Activated naive CD4-positive, alpha-beta T cell treated with anti-CD3 and anti-CD28 coated beads, Interleukin-2, amount 50 U/mL, for 16 hours (primary cell): Measurements from ENCODE around the gene PIGH.
A peak's percentile ranks its signal among the peaks of the same experiment; 100 is the strongest.

ENCODE experiments used
- DNase-seq: peaks from one replicate; pipeline ENCODE4 v3.0.0-alpha.2; 2020

Gene PIGH

DNA sequence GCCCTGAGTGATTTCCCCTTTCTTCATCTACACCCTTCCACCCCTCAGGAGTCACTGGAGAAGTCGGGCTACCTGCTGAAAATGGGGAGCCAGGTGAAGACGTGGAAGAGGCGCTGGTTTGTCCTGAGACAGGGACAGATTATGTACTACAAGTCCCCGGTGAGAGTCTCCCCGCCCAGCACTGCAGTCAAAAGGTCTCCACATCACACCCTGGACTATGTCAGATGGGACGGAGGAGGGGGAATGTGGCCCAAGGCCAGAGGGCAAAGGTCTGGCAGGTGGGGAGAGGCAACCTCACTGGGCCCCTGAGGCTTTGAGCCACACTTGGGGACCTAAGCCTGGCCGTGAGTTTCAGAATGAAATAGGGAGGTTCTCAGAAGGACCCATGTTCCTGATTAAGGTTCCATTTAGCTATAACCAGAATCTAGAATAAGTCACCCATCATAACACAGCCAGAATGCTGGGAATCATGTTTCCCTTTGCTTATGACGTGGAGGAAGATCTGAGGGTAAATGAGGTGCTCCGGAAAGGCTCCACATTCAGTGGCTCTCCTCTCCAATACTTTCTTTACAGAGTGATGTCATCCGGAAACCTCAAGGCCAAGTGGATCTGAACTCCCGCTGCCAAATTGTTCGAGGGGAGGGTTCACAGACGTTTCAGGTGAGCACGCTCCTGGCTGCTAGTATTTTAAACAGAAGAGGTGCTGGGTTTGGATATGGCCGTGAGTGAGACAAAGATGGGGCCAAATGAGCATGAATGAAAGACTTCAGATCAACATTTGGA, 26.6 kb downstream of the PIGH start:
- DNase-seq, result no peak

DNA sequence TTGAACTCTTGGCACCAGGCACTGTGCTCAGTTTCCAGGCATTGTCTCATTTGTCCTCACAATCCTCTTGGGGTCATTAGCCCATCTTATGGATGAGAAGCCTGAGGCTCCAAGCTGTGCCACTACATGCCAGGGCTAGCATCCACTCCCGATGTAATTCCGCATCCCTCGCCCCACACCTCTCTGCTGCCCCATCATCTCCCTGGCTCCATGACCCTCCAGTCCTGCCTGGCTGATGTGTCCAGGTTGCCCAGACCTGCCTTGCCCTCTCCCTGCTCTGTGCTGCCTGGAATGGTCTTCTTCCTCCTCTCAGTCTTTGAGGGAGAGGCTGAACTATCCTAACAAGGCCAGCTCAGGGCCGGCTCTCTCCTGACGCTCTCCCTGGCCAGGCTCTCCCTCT, 27.5 kb downstream of the PIGH start:
- DNase-seq, result no peak

DNA sequence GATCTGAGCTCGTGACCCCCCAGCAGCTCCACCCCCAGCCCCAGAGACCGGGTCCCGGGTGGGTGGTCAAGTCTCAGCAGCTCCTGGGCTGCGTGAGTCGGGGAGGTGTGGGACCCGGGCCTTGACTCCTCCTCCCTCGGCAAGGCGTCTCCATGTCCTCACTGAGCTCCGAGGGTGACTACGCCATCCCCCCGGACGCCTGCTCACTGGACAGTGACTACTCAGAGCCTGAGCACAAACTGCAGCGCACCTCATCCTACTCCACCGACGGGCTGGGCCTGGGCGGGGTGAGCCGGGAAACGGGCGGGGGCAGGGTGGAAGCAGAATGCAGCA, 28.1 kb downstream of the PIGH start:
- DNase-seq, result no peak

DNA sequence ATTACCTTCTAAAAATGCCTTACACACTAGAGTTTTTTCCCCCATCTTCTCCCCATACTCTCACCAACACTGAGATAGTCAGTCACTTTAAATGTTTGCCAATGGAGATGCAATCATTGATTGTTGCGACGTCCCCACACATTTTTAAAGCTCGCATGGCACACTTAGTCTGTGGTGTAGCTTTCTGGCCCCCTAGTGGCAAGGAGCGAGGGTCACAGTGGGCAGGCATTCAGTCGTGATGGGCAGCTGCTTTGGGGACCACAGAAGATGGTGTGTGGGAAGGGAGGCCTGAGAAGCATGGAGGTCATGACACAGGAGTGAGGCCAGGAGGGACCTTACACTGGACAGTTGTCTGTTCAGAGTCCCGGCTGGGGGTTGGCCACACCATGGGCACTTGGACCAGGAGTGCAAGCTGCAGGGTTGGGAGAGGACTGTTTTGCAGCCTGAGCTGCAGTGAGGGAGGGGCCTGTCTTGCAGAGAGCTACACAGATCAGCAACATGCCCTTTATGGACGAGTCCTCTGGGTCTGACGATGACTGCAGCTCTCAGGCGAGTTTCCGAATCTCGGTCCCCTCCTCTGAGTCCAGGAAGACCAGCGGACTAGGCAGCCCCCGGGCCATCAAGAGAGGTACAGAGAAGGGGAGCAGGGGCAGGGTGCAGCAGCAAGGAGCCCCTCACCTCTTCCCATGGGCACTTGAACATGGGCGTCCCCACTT, 28.6 kb downstream of the PIGH start:
- peak; percentile 68 for DNase-seq

DNA sequence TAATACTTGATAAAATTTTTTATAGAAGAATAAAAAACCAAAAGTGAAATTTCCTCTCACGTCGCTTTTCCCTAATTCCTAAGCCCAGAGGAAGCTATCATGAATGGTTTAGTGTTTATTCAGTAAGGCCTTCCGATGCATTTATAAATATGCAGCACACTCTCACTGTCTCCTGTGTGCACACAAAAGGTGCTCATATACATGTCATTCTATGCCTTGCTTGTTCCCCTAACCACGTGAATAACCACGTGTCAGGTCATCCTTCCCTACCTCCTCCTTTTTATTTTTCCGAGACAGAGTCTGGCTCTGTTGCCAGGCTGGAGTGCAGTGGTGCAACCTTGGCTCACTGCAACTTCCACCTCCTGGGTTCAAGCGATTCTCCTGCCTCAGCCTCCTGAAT, 29.6 kb downstream of the PIGH start:
- no peak for DNase-seq

DNA sequence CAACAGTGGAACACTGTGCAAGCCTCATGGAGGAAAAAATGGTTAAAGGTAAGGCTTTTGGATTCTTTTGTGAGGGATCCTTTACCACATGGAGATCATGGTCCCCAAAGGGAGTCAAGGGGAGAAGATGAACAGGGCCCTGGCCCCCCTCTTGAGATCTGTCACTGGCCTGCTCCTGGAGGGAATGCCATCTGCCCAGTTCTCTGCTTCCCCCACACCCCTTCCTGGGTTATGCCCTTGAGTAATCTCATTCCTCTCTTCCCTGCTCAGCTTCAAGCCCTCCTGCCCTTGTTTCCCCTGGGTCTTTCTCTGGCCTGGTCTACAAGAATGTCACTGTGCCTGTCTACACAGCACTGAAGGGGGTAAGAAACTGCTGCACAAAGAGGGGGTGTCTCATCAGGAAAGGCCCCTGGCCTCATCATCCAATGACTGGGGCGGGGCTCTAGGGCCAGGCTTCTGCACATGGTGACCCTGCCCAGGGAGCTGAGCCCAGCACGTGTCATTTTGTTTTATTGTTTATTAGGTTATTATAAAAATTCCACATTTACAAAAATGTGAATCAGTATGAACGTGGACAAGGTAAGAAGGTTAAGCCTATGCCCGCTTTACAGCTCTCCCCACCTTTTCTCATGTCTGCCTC, 30.3 kb downstream of the PIGH start:
- no peak for DNase-seq

DNA sequence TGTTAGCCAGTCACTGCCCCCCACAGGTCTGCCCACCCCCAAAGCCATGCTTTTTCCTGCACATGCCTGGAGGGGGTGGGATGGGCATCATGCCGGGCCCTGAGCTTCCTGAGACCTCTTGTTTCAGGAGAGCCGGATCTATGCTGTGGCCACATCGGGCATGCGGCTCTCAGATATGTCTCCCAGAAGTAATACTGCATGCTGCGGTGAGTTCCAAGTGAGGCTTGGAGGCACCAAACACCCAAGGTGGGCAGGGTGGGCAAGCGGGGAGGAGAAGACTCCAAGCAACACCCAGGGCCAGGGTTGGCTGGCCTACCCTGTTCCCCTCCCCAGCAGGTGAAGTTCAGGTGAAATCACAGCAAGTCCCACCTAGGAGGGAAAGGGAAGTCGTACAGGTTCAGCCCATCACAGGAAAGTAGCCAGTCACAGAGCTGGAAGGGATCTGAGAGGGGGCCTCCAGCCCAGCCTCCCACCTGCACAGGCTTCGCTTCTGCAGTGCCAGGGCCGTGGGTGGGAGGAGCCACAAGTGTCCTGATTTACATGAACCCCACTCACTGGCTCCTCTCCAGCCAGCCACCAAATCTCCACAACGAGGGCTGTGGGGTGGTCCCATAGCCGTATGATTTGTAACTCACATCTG, 30.9 kb downstream of the PIGH start:
- no peak for DNase-seq

DNA sequence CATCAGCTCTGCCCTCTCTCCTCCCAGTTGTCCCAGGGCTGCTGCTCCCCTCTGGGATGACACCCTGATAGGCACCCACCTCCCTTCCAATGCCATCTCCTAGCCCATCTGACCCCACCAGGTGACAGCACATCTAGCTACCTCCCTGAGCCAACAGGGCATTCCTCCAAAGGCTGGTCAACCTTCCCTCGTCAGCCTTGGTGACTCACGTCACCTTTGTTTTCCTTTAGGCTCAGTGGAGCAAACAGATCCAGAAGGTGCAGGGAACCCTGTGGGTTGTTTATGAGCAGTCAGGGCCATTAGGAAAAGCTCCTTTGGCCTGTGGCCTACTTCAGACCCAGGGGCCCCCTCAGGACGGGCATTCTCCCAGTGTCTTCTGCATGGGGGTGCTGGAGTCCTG, 32.4 kb downstream of the PIGH start:
- DNase-seq, result no peak

DNA sequence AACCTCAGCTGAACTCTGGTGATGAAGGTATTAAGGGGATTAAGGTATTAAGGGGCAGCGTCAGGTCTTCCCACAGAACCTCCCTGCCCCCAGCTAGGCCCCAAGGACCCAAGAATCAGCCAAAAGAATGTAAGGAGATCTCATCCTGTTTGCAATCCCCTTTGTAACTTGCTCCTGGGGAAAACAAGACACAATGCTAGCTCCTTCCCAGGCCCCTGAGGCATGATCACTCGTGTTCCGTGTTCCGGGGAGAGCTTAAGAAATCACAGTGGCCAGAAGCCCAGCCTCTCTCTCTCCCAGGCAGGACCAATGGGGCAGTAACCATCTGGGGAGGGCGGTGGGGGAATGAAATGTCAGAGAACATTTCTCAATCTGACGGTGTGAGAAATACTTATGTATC, 33.2 kb downstream of the PIGH start:
- DNase-seq, result no peak

DNA sequence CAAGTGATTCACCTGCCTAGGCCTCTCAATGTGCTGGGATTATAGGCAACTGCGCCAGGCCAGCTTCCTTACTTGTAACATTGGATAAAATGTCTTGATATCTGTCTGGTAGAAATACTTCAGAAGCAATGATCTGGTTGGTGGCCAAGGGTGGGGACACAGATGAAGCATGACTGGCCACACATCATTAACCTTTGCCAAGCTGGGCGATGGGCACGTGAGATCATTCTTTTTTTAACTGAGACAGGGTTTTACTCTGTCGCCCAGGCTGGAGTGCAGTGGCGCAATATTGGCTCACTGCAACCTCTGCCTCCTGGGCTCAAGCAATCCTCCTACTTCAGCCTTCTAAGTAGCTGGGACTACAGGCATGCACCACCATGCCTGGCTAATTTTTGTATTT, 35.8 kb downstream of the PIGH start:
- DNase-seq, result no peak

DNA sequence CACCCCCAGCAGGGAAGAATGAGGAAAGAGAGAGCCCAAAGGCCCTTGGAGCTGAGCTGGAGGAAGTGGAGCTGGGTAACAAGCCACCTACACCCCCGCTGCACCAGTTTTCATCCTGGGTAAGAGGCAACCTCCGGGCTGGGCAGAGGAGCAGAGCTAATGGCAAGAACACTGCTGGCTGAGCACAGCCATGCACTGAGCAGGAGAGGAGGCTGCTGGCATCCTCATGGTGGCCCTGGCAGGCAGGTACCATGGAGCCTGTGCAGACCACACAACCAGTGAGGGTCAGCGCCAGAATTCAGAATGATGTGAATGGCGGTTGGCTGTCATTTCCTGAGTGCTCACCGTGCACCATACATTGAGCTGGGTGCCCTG, 37.3 kb downstream of the PIGH start:
- DNase-seq, result no peak

DNA sequence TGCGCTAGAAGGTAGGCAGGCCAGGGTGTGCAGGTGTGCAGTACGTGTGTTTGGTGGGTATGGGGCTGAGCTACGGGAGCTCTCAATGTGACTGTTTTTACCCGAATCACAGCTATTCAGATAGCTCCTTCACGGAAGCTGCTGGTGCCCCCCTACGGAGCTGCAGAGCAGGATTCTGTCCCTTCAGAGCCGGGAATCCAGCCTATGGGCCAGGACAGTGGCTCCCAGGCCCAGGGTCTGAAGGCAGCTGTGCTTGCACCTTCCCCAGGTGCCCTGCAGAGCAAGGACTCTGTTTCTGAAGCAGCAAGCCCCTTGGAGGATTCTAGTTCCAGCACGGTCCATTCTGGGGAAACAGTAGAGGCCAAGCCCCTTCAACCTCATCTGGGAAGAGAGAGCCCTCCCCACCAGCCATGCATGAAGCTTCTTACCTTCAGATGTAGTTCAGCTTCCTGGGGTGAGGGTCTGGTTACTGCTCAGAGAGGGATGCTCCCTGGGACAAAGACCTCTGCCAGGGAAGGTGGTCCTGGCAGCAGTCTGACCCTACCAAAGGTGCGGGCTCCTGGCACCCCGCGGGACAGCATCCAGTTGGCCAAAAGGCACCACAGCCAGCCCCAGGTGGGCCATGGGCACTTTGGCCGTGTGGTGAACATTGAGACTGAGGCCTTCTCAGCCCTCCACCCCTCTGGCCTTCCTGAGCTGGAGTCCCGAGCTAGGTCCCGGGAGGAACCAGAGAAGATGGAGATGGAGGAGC, 37.9 kb downstream of the PIGH start:
- DNase-seq, result no peak

DNA sequence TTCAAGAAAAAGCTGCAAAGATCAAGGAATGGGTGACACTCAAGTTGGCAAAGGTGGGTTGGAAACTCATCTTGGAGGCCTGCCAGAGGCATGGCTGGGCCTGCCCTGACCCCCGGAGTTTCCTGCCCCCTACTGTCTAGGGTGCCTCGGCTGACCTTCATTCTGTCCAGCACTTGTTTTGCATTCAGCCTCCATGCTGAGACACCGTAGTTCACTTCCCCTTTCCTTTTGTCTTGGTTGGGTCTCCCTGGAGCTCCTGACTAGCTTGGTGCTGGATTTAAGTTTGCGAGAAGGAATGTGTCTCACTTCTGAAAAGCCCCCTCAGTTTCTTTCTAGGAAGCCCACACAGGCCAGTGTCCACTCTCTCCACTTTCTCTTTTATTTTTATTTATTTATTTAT, 40.4 kb downstream of the PIGH start:
- DNase-seq, result no peak

DNA sequence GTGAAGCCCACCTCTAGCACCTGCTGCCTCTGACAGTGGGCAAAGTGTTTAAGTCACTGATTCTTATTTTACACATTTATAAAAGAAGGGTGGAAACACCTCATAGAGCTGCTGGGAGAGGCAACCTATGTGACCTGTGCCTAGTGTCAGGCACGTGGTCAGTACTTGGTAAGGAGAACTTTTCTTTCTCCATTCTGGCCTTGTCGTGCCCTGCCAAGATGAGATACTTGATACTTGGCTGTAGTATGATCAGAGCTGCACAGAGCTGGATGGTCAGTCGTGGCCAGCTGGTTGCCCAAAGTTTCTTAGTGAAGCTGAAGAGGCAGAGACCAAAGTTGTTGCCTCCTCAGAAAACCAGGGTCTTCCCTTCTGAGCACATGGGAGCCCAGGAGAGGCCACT, 42.4 kb downstream of the PIGH start:
- DNase-seq, result no peak

DNA sequence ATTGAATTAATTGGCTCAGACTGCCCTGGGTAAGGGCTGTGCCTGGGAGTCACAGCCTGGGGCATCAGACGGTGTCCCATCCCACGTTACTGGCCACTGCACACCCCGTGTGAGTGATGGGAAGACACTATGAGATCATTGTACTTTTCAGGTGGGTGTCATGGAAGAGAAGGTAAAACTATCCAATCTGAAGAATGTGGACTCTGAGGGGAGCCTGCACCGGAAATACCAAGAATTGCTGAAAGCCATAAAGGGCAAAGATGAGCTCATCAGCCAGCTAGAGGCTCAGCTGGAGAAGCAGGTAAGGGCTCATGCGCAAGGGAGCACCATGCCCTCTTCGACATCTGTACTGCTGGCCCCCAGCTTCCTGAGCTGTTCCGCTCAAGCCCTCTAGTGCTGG, 43.0 kb downstream of the PIGH start:
- no peak for DNase-seq

DNA sequence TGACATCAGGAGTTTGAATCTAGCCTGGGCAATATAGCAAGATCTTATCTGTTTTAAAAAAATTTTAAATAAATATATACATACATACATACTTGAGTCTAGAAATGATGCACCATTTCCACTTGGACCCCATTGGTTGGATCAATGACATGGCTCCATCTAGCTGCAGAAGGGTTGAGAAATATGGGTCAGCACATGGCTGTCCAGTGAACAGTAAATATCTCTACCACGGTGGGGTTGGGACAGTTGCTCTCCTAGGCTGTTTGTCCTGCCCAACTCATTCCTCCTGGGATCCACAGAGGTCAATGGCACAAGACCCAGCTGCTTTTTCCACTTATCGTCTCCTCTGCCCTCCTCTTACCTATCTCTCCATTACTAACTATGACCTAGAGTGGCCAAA, 43.4 kb downstream of the PIGH start:
- DNase-seq, result no peak

DNA sequence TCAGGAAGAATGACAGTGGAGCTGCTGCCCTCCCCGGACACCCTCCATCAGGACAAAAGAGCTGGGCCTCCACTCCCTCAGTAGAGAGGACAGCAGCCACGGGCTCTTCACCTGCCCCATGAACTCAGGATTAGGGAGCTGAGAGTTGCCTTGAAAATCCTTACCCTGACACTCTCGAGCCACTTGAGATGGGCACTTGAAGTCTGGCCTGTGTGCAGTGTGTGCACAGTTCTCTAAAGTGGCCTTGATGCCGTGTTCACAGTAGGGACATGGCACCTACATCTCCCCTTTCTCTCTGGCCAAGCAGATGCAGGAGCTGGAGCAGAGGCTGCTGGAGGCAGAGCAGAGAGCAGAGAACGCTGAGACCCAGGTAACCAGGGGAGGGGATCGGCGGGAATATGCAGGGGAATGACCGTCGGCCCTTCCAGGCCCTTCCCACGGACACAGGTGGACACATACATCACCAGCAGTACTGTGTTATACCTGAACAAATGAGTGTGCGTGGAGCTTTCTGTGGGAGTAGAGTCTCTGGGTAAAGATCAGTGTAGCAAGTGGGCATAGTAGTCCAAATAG, 44.5 kb downstream of the PIGH start:
- DNase-seq, result no peak

DNA sequence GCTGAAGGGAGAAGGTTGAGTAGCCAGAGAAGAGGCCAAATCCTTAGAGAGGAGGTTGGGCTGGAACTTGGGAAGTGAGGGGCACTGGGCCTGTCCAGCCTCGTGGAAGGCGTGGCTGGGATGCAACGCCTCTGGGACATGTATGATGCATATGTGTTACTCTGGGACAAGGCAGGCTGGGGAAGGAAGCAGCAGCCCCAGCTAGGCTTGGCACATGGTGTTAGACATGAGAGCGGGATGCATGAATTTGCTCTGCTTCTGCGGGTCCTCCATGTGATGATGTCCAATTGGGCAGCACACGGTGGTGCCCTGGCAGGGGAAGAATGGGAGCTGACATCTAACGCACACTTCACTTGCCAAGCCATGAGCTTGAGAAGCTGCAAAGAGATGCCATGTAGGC, 45.7 kb downstream of the PIGH start:
- no peak for DNase-seq

DNA sequence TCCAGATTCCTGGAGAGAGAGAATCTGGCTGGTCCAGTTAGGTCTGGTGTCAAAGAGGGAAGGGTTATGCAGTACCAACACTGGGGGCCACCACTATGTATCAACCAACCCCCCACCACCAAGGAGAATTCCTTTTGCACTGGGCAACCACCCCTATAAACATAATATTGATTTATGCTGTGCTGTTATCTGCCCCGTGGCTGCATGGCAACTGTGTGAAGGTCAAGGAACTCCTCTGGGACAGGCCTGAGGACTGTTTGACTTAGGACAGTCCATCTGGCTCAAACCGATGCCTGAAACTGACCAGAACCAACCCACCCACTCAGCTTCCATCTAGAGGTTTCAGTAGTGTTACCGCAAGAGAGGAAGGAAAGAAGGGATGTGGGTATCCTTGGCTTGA, 46.5 kb downstream of the PIGH start:
- DNase-seq, result no peak

DNA sequence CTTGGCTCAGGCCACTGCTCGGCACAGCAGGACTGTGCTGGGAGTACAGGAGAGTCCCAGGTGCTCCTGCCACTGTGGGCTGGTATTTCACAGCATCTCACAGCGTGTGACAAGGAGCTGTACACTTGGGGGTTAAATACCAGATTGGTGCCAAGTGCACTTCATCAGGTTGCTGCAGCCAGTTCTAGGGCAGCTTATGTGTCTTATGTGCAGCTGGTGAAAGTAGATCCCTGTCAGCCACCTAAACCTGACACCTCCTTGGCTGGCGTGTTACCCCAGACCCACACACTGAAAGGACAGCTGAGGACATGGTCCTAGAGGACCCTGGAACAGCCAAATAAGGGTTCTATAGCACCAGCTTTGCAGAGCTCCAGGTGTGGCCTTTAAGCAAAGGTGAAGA, 48.1 kb downstream of the PIGH start:
- DNase-seq, result no peak

DNA sequence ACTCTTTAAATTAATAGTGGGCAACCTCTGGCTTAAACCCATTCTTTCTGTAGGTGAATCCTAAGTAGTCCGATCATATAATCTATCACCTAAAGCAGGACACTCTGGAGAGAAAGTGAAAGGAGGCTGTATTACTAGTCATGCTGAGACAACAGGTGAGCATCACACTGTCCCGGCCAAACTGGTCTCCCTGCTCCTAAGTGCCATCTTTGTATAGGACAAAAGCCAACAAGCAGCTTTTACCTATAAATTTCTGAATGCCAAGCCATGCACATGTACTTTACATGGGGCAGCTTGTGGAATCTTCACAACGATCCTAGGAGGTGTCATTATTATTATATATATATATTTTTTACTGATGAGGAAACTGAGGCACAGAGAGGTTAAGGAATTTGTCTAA, 48.9 kb downstream of the PIGH start:
- no peak for DNase-seq

DNA sequence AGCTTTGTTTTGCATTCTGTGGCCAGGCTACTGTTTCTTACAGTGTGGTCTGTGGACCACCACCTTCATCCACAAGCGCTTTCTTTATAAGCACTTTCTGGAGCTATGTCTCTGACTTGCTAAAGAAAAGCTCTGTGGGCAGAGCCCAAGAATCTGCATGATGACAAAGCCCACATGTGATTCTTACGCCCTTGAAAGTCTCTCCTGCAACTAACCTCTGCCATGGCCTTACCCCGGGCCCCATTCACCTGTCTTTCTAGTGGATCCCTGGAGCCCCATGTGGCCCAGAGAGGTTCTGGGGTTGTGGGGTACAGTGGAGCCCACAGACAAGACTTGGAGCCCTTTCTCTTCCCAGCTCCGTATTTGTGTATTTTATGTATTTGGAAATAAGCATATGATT, 50.3 kb downstream of the PIGH start:
- no peak for DNase-seq

DNA sequence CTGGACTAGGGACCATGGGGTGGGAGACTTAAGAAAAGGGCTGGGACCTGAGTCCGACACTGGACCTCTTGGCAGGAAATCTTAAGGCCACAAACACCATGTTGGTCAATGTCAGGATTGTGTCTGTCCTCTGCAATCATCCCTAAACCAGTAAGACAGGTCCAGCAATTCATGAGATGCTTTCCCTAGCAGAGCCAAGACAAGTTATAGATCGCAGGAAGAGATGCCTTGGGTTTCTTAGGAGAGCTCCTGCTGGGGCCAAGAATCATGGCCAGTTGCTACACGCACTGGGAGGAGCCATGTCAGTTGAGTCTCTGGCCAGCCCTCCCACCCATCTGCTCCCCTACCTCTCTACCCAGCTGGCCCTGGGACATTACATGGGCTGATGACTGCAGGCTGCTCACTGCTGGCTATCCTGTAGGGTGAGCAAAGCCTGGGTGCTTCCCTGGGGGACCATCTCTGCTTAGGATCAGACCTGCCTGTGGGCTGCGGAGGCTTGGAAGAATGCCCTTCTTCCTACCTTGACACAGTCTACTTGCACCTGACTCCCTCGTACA, 52.8 kb downstream of the PIGH start:
- no peak for DNase-seq
